IMR-90 (cell line): ENCODE data around the gene ANO1. TPM values are rescaled to one million over a fixed set of nuclear protein-coding genes. Genes with fewer than 3 reads are reported as not detected.
A peak's percentile ranks its signal among the peaks of the same experiment; 100 is the strongest.

ENCODE experiments used
- ATAC-seq: fragments of 200-7000 bp; cut with Tn5 transposase; 2 replicates; pipeline ENCODE4 v1.9.1; 2020; ENCODE audit warnings: low read depth, mild to moderate bottlenecking, moderate library complexity
- BruUV-seq: library from RNA; stranded (reverse); fragments of 400-500 nt; replicated peaks from 2 replicates; lab custom pipeline; 2021; lab: Mats Ljungman, UMichigan
- CTCF ChIA-PET: fragments of 300-600 bp; formaldehyde crosslinking; extraction: SDS; loops from one replicate; lab custom pipeline; 2021; ENCODE audit warnings: antibody characterized with exemption; lab: Yijun Ruan, JAX
- POLR2A ChIA-PET: fragments of 300-600 bp; sonication (Branson Sonifier 250); formaldehyde crosslinking; loops from one replicate; lab custom pipeline; 2022; ENCODE audit warnings: antibody characterized with exemption; ENCODE audit not compliant: unreplicated experiment; lab: Charles Lee
- DNase-seq: peaks from one replicate; pipeline ENCODE4 v3.0.0; 2013
- H2AFZ ChIP-seq: replicated peaks from 2 replicates; pipeline ENCODE3; 2013; ENCODE audit warnings: low read length, mild to moderate bottlenecking; ENCODE audit not compliant: poor library complexity
- H2AK5ac ChIP-seq: 2 replicates; pipeline ENCODE4 v1.6.1; 2013; ENCODE audit warnings: low read depth, low read length, inconsistent platforms
- H2AK9ac ChIP-seq: replicated peaks from 2 replicates; pipeline ENCODE3; 2013; ENCODE audit warnings: mild to moderate bottlenecking, low read depth, low read length, moderate library complexity; ENCODE audit not compliant: poor library complexity
- H2BK120ac ChIP-seq: 2 replicates; pipeline ENCODE4 v1.6.1; 2013; ENCODE audit warnings: low read depth, low read length, inconsistent platforms
- H2BK15ac ChIP-seq: 3 replicates; pipeline ENCODE4 v1.6.1; 2013; ENCODE audit warnings: low read depth, low read length, inconsistent platforms
- H2BK20ac ChIP-seq: 2 replicates; pipeline ENCODE4 v1.6.1; 2013; ENCODE audit warnings: low read depth, mild to moderate bottlenecking, inconsistent platforms, low read length, moderate library complexity
- H2BK5ac ChIP-seq: 2 replicates; pipeline ENCODE4 v1.6.1; 2013; ENCODE audit warnings: mild to moderate bottlenecking, low read depth, low read length, inconsistent platforms; ENCODE audit not compliant: poor library complexity, severe bottlenecking
- H3K14ac ChIP-seq: replicated peaks from 2 replicates; pipeline ENCODE4 v1.6.1; 2013; ENCODE audit warnings: low read depth, low read length, inconsistent platforms
- H3K18ac ChIP-seq: 2 replicates; pipeline ENCODE4 v1.6.1; 2013; ENCODE audit warnings: low read depth, low read length, control low read depth
- H3K23ac ChIP-seq: 2 replicates; pipeline ENCODE4 v1.6.1; 2013; ENCODE audit warnings: low read depth, low read length, inconsistent platforms
- H3K27ac ChIP-seq: 2 replicates; pipeline ENCODE4 v1.5.1; 2013; ENCODE audit warnings: mild to moderate bottlenecking, control low read depth, low read length; ENCODE audit not compliant: insufficient read depth
- H3K27me3 ChIP-seq: 2 replicates; pipeline ENCODE4 v1.6.1; 2013; ENCODE audit warnings: low read length; ENCODE audit not compliant: control insufficient read depth, insufficient read depth
- H3K36me3 ChIP-seq: 2 replicates; pipeline ENCODE4 v1.6.1; 2013; ENCODE audit warnings: low read length, mixed read lengths; ENCODE audit not compliant: control insufficient read depth, insufficient read depth
- H3K4ac ChIP-seq: 2 replicates; pipeline ENCODE4 v1.6.1; 2013; ENCODE audit warnings: low read depth, low read length, inconsistent platforms
- H3K4me1 ChIP-seq: 2 replicates; pipeline ENCODE4 v1.6.1; 2013; ENCODE audit warnings: low read length, mixed read lengths; ENCODE audit not compliant: control insufficient read depth, insufficient read depth
- H3K4me2 ChIP-seq: 2 replicates; pipeline ENCODE4 v1.6.1; 2013; ENCODE audit warnings: low read depth, mild to moderate bottlenecking, control low read depth, low read length, moderate library complexity
- H3K4me3 ChIP-seq: 2 replicates; pipeline ENCODE4 v1.5.1; 2013; ENCODE audit warnings: low read depth, mild to moderate bottlenecking, control low read depth, low read length, moderate library complexity; ENCODE audit not compliant: insufficient read depth
- H3K56ac ChIP-seq: 2 replicates; pipeline ENCODE4 v1.6.1; 2013; ENCODE audit warnings: low read length, inconsistent platforms; ENCODE audit not compliant: insufficient read depth; ENCODE audit errors: extremely low read depth
- H3K79me1 ChIP-seq, 2 experiments: 2 replicates each; pipeline ENCODE4 v1.6.1; 2013; ENCODE audit warnings: low read length in 2 of 2, inconsistent platforms in 1 of 2, low read depth in 1 of 2
- H3K9ac ChIP-seq: 2 replicates; pipeline ENCODE4 v1.6.1; 2013; ENCODE audit warnings: low read depth, low read length, control low read depth
- H3K9me1 ChIP-seq: 2 replicates; pipeline ENCODE4 v1.6.1; 2013; ENCODE audit warnings: low read length, inconsistent platforms; ENCODE audit not compliant: insufficient read depth
- H3K9me3 ChIP-seq: 2 replicates; pipeline ENCODE4 v1.6.1; 2013; ENCODE audit warnings: low read length; ENCODE audit not compliant: control insufficient read depth, insufficient read depth
- H4K20me1 ChIP-seq: 2 replicates; pipeline ENCODE4 v1.6.1; 2013; ENCODE audit warnings: low read length, inconsistent platforms; ENCODE audit not compliant: insufficient read depth
- H4K5ac ChIP-seq: 2 replicates; pipeline ENCODE4 v1.6.1; 2013; ENCODE audit warnings: mild to moderate bottlenecking, low read depth, low read length, control low read depth
- H4K8ac ChIP-seq, 2 experiments: 2 replicates each; pipeline ENCODE4 v1.6.1; 2013; ENCODE audit warnings: low read depth in 2 of 2, low read length in 2 of 2, control low read depth in 1 of 2, inconsistent platforms in 1 of 2
- H4K91ac ChIP-seq: 2 replicates; pipeline ENCODE4 v1.6.1; 2013; ENCODE audit warnings: low read depth, low read length, inconsistent platforms; ENCODE audit not compliant: insufficient read depth
- BHLHE40 ChIP-seq: fragments of 150-350 bp; IDR thresholded peaks from 2 replicates; pipeline ENCODE4 v1.6.1; 2016; ENCODE audit warnings: mild to moderate bottlenecking, low read depth, low read length
- CEBPB ChIP-seq: IDR thresholded peaks from 2 replicates; pipeline ENCODE4 v1.6.1; 2012; ENCODE audit warnings: low read depth, low read length, improper control_type of control experiment
- CHD1 ChIP-seq: IDR thresholded peaks from 2 replicates; pipeline ENCODE4 v1.6.1; 2012; ENCODE audit warnings: low read depth, low read length, improper control_type of control experiment
- CTCF ChIP-seq: conservative IDR thresholded peaks from 2 replicates; pipeline ENCODE4 v1.5.1; 2012; ENCODE audit warnings: mild to moderate bottlenecking, low read depth, low read length, improper control_type of control experiment
- ELK1 ChIP-seq: fragments of 150-350 bp; IDR thresholded peaks from 2 replicates; pipeline ENCODE4 v1.6.1; 2016; ENCODE audit warnings: low read depth, mild to moderate bottlenecking, low read length, moderate library complexity, borderline replicate concordance
- FOS ChIP-seq: fragments of 150-350 bp; IDR thresholded peaks from 2 replicates; pipeline ENCODE4 v1.6.1; 2016; ENCODE audit warnings: low read depth, low read length
- MAZ ChIP-seq: IDR thresholded peaks from 2 replicates; pipeline ENCODE4 v1.6.1; 2012; ENCODE audit warnings: low read depth, mild to moderate bottlenecking, low read length, improper control_type of control experiment, moderate library complexity, borderline replicate concordance
- MXI1 ChIP-seq: IDR thresholded peaks from 2 replicates; pipeline ENCODE4 v1.6.1; 2012; ENCODE audit warnings: low read depth, mild to moderate bottlenecking, low read length, moderate library complexity, borderline replicate concordance
- NFE2L2 ChIP-seq: fragments of 150-350 bp; IDR thresholded peaks from 2 replicates; pipeline ENCODE4 v1.6.1; 2016; ENCODE audit warnings: low read depth, mild to moderate bottlenecking, low read length
- POLR2A ChIP-seq: IDR thresholded peaks from 2 replicates; pipeline ENCODE4 v1.6.1; 2012; ENCODE audit warnings: mild to moderate bottlenecking, low read depth, low read length
- RAD21 ChIP-seq: IDR thresholded peaks from 2 replicates; pipeline ENCODE4 v1.6.1; 2012; ENCODE audit warnings: low read length, improper control_type of control experiment
- RCOR1 ChIP-seq: IDR thresholded peaks from 2 replicates; pipeline ENCODE4 v1.6.1; 2012; ENCODE audit warnings: mild to moderate bottlenecking, low read length, improper control_type of control experiment; ENCODE audit not compliant: insufficient replicate concordance
- RFX5 ChIP-seq: IDR thresholded peaks from 2 replicates; pipeline ENCODE4 v1.8.0; 2012; ENCODE audit warnings: low read depth, mild to moderate bottlenecking, low read length, moderate library complexity
- SMC3 ChIP-seq: fragments of 150-350 bp; IDR thresholded peaks from 2 replicates; pipeline ENCODE4 v1.6.1; 2016; ENCODE audit warnings: low read depth, mild to moderate bottlenecking, antibody characterized with exemption, low read length, moderate library complexity
- WGBS, 2 experiments: methylation state at CpG; one replicate each; pipeline versions ENCODE4 v1.1.5 to v1.1.7; 2013; ENCODE audit warnings: missing lambda C conversion rate in 2 of 2; ENCODE audit not compliant: insufficient read length in 1 of 2; ENCODE audit errors: extremely low coverage in 2 of 2; 5-methylcytosine and 5-hydroxymethylcytosine counted together
- dilution Hi-C: fragments of 300-500 bp; cut with HindIII; formaldehyde crosslinking; loops from one replicate; pipeline ENCODE4 v1.14.3; 2018; ENCODE audit warnings: low sequenced_read_pairs; ENCODE audit not compliant: unreplicated experiment
- in situ Hi-C: fragments of 300-500 bp; cut with MboI; formaldehyde crosslinking; loops from 3 replicates; pipeline ENCODE4 v1.14.3; 2019; ENCODE audit warnings: low sequenced_read_pairs, inconsistent platforms, mixed read lengths
- intact Hi-C: fragments of 100-400 bp; cut with micrococcal nuclease; formaldehyde crosslinking; loops from 2 replicates; pipeline ENCODE4 v1.10.0; 2022
- polyA plus RNA-seq, 3 experiments: library from polyadenylated mRNA; depleted of rRNA; stranded (reverse); fragments of >200 nt; gene quantifications; 2 replicates each; pipeline ENCODE4 v1.2.3, GENCODE V29; 2012; ENCODE audit warnings: low replicate concordance in 1 of 3
- total RNA-seq: library from RNA; depleted of rRNA; stranded (reverse); fragments of >200 nt; gene quantifications from 2 replicates; pipeline ENCODE4 v1.2.3, GENCODE V29; 2012
- TF ChIP-seq, protein P1 (sequence below): fragments of 150-350 bp; IDR thresholded peaks from 2 replicates; pipeline ENCODE4 v1.6.1; 2017; ENCODE audit warnings: mild to moderate bottlenecking, antibody characterized with exemption, low read length, low read depth

Gene ANO1
- total and polyA plus RNA-seq, 2 of the 4 experiments (the other 2 are of a cell fraction) = 4.1 to 10.7 TPM

DNA sequence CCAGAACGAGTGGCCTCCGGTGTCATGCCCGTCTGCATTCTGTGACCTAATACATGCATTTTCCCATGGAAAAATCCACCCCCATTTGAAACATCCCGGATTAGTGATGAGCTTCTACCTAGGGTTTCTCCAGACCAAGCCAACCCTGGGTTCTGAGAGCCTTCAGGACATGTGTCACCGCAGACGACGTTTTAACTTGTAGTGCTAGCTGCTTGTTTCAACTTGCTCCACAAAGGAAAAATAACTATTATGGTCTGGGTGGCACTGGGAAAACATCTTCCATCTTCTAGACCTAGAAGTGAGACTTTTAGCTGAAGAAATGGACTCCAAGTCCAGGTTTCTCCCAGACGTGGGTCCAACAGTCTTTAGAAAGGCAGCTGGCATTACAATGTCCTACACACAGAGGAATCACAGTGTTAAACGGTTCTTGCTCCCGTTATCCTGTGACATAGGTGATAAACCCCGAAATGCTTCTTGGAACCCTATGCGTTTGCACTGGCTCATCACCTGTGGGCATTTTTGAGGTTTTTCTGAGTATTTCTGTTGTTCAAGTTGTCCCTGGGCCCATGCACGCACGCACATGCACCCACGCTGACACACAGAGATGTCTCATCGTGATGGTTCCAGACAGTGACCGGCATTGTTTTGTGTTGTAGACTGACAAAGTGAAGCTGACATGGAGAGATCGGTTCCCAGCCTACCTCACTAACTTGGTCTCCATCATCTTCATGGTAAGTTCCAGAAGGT, 78.3 kb downstream of the ANO1 start:
- dilution Hi-C loops = loop anchor here (25.0 kb wide), 1 partner anchor 244 kb away; no protein-coding TSS in a partner anchor
- intact Hi-C loops = no loop called here
- CTCF ChIA-PET = no interaction called here
- no peak for TF ChIP-seq RCOR1
- TF ChIP-seq SMC3 = no peak
- no peak for TF ChIP-seq CHD1
- TF ChIP-seq FOS = no peak
- TF ChIP-seq MXI1 = no peak
- TF ChIP-seq RAD21 = no peak
- TF ChIP-seq MAZ = no peak
- no peak for TF ChIP-seq POLR2A
- no peak for TF ChIP-seq CEBPB
- no peak for TF ChIP-seq ELK1
- TF ChIP-seq BHLHE40 = no peak
- TF ChIP-seq, protein P1, sequence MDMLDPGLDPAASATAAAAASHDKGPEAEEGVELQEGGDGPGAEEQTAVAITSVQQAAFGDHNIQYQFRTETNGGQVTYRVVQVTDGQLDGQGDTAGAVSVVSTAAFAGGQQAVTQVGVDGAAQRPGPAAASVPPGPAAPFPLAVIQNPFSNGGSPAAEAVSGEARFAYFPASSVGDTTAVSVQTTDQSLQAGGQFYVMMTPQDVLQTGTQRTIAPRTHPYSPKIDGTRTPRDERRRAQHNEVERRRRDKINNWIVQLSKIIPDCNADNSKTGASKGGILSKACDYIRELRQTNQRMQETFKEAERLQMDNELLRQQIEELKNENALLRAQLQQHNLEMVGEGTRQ = no peak
- TF ChIP-seq CTCF = no peak
- TF ChIP-seq NFE2L2 = no peak
- no peak for TF ChIP-seq RFX5

More for the DNA sequence above, 78.3 kb downstream of the ANO1 start:
- POLR2A ChIA-PET = no interaction called here
- ATAC-seq (no peak), DNase-seq (no peak)
- H3K14ac ChIP-seq = no peak overlapping the region
- H3K4ac ChIP-seq = no peak overlapping the region
- no TSS peak for BruUV-seq
- H2AK5ac ChIP-seq = no peak overlapping the region
- no peak overlapping the region for H4K91ac ChIP-seq
- H3K18ac ChIP-seq = no peak overlapping the region
- no peak overlapping the region for H3K9ac ChIP-seq
- no peak overlapping the region for H2BK20ac ChIP-seq
- peak overlapping the region; percentile 19 for H2AK9ac ChIP-seq
- in situ Hi-C loops = no loop called here
- H3K27ac ChIP-seq = no peak overlapping the region
- no peak overlapping the region for H4K5ac ChIP-seq
- no peak overlapping the region for H4K8ac ChIP-seq
- no peak overlapping the region for H2AFZ ChIP-seq
- 96% methylated on average over 3 of the region's 18 CpGs; no CpG with 5 or more reads in 1 of the 2 experiments for WGBS, 2 experiments
- H3K4me1 ChIP-seq = peaks cover 2% of the 10 kb centered on the region; the same call in 1 of the 2 replicates
- no peak overlapping the region for H3K23ac ChIP-seq
- H2BK120ac ChIP-seq = no peak overlapping the region
- H2BK15ac ChIP-seq = no peak overlapping the region
- H3K36me3 ChIP-seq = peaks cover 4% of the 10 kb centered on the region; the same call in 1 of the 2 replicates
- H4K20me1 ChIP-seq = no peaks in the 10 kb centered on the region
- H3K4me3 ChIP-seq = no peak overlapping the region
- H3K9me1 ChIP-seq = no peaks in the 10 kb centered on the region
- no peaks in the 10 kb centered on the region for H3K79me1 ChIP-seq
- H2BK5ac ChIP-seq = no peak overlapping the region
- H3K9me3 ChIP-seq = no peaks in the 10 kb centered on the region
- H3K27me3 ChIP-seq = no peaks in the 10 kb centered on the region
- H3K4me2 ChIP-seq = no peak overlapping the region
- no peak overlapping the region for H3K56ac ChIP-seq
